ENCODE data around the gene TACSTD2. TPM values are rescaled to one million over a fixed set of nuclear protein-coding genes. Genes with fewer than 3 reads are reported as not detected.

Gene TACSTD2
- total and polyA plus RNA-seq, 2 of the 4 experiments (the other 2 are of a cell fraction), result not detected

GRCh38 chr1:58573705-58574591 lies 3.1 kb downstream of the TACSTD2 start (continued):
- TF ChIP-seq MAZ (IDR thresholded peaks at IDR 0.05; ENCODE audit: borderline replicate concordance, low read depth, low read length), result no peak

GRCh38 chr1:58573138-58573537 lies 3.9 kb downstream of the TACSTD2 start:
- no CpG with 5 or more reads among the region's 2 CpGs for WGBS, 2 experiments (ENCODE audit: extremely low coverage in 2 of 2, insufficient read length in 1 of 2)
- no TSS peak for BruUV-seq (replicated peaks)
- no peaks in the 10 kb centered on the region for H3K79me1 ChIP-seq (ENCODE audit: low read depth in 1 of 2, low read length in 2 of 2)
- no peaks in the 10 kb centered on the region for H3K36me3 ChIP-seq (ENCODE audit: control insufficient read depth, insufficient read depth, low read length)
- no peak overlapping the region for H3K4me2 ChIP-seq (ENCODE audit: low read depth, low read length)
- intact Hi-C loops (cut with micrococcal nuclease), result no loop called here
- in situ Hi-C loops (cut with MboI; ENCODE audit: low sequenced_read_pairs), result no loop called here
- ATAC-seq (ENCODE audit: low read depth) (no peak), DNase-seq (no peak)
- no peak overlapping the region for H3K27ac ChIP-seq (ENCODE audit: insufficient read depth, low read length)
- no peak overlapping the region for H3K14ac ChIP-seq (replicated peaks; ENCODE audit: low read depth, low read length)
- H2BK5ac ChIP-seq (ENCODE audit: low read depth, low read length, poor library complexity, severe bottlenecking), result no peak overlapping the region
- TF ChIP-seq CEBPB (IDR thresholded peaks at IDR 0.05; ENCODE audit: low read depth, low read length), result no peak
- no peak for TF ChIP-seq USF2 (IDR thresholded peaks at IDR 0.05; ENCODE audit: low read depth, low read length)
- TF ChIP-seq RCOR1 (IDR thresholded peaks at IDR 0.05; ENCODE audit: insufficient replicate concordance, low read length), result no peak
- no peak for TF ChIP-seq MXI1 (IDR thresholded peaks at IDR 0.05; ENCODE audit: borderline replicate concordance, low read depth, low read length)
- TF ChIP-seq ELK1 (IDR thresholded peaks at IDR 0.05; ENCODE audit: borderline replicate concordance, low read depth, low read length), result no peak
- TF ChIP-seq MAZ (IDR thresholded peaks at IDR 0.05; ENCODE audit: borderline replicate concordance, low read depth, low read length), result no peak
- H2AK5ac ChIP-seq (ENCODE audit: low read depth, low read length), result no peak overlapping the region
- no peaks in the 10 kb centered on the region; the same call in 1 of the 2 replicates for H3K4me1 ChIP-seq (ENCODE audit: control insufficient read depth, insufficient read depth, low read length)
- H2BK15ac ChIP-seq (ENCODE audit: low read depth, low read length), result no peak overlapping the region
- H3K27me3 ChIP-seq (ENCODE audit: control insufficient read depth, insufficient read depth, low read length), result peaks cover 76% of the 10 kb centered on the region
- ChIA-PET POLR2A (ENCODE audit: unreplicated experiment) (no interaction called here), CTCF (no interaction called here)
- H2AK9ac ChIP-seq (replicated peaks; ENCODE audit: low read depth, low read length, poor library complexity), result no peak overlapping the region
- H2BK20ac ChIP-seq (ENCODE audit: low read depth, low read length), result no peak overlapping the region
- H3K9ac ChIP-seq (ENCODE audit: low read depth, low read length), result no peak overlapping the region
- H4K91ac ChIP-seq (ENCODE audit: insufficient read depth, low read depth, low read length), result no peak overlapping the region
- H3K23ac ChIP-seq (ENCODE audit: low read depth, low read length), result no peak overlapping the region
- no peak overlapping the region for H3K4me3 ChIP-seq (ENCODE audit: insufficient read depth, low read depth, low read length)
- no peak overlapping the region for H2BK120ac ChIP-seq (ENCODE audit: low read depth, low read length)
- no peaks in the 10 kb centered on the region for H4K20me1 ChIP-seq (ENCODE audit: insufficient read depth, low read length)
- H3K18ac ChIP-seq (ENCODE audit: low read depth, low read length), result no peak overlapping the region
- dilution Hi-C loops (cut with HindIII; ENCODE audit: low sequenced_read_pairs, unreplicated experiment), result no loop called here
- no peak overlapping the region for H4K5ac ChIP-seq (ENCODE audit: low read depth, low read length)
- H2AFZ ChIP-seq (replicated peaks; ENCODE audit: low read length, poor library complexity), result no peak overlapping the region
- no peak overlapping the region for H3K56ac ChIP-seq (ENCODE audit: extremely low read depth, insufficient read depth, low read length)
- no peaks in the 10 kb centered on the region for H3K9me1 ChIP-seq (ENCODE audit: insufficient read depth, low read length)
- H4K8ac ChIP-seq (ENCODE audit: low read depth in 2 of 2, low read length in 2 of 2), result no peak overlapping the region
- H3K9me3 ChIP-seq (ENCODE audit: control insufficient read depth, insufficient read depth, low read length), result peaks cover 15% of the 10 kb centered on the region
- no peak overlapping the region for H3K4ac ChIP-seq (ENCODE audit: low read depth, low read length)

Measured in IMR-90 (cell line).